ENCODE data around the gene TCERG1. TPM values are rescaled to one million over a fixed set of nuclear protein-coding genes. Genes with fewer than 3 reads are reported as not detected.

TCERG1 gene
- polyA plus RNA-seq, 2 donors, result 24.8 to 40.4 TPM

GRCh38 chr5:146475190-146475780 lies 28.2 kb downstream of the TCERG1 start:
- Histone ChIP-seq H3K4me1 (ENCODE audit: control insufficient read depth in 2 of 2, insufficient read depth in 2 of 2, low read length in 1 of 2) (no peaks in the 10 kb centered on the region), H3K36me3 (ENCODE audit: control insufficient read depth in 2 of 2, insufficient read depth in 2 of 2, low read length in 1 of 2) (peaks cover 2 to 4% of the 10 kb centered on the region in 2 donors), H3K9me3 (ENCODE audit: control insufficient read depth in 2 of 2, insufficient read depth in 1 of 2, low read depth in 1 of 2, low read length in 1 of 2) (no peaks in the 10 kb centered on the region), H3K27me3 (ENCODE audit: control insufficient read depth in 1 of 2, insufficient read depth in 2 of 2, low read length in 2 of 2) (no peaks in the 10 kb centered on the region), H3K4me3 (ENCODE audit: low read depth in 1 of 2, low read length in 2 of 2) (no peak overlapping the region), H3K27ac (ENCODE audit: low read depth in 2 of 2, low read length in 1 of 2) (no peak overlapping the region)
- 76 to 80% methylated on average over 4 of the region's 4 CpGs for whole genome bisulfite sequencing, 2 donors

- no peak overlapping the region for H3K4me3 ChIP-seq (ENCODE audit: low read depth in 1 of 2, low read length in 2 of 2)
- H3K27me3 ChIP-seq (ENCODE audit: control insufficient read depth in 1 of 2, insufficient read depth in 2 of 2, low read length in 2 of 2), result no peaks in the 10 kb centered on the region
- no peak overlapping the region for H3K27ac ChIP-seq (ENCODE audit: low read depth in 2 of 2, low read length in 1 of 2)
- peaks cover 4% of the 10 kb centered on the region in 2 donors for H3K36me3 ChIP-seq (ENCODE audit: control insufficient read depth in 2 of 2, insufficient read depth in 2 of 2, low read length in 1 of 2)
- no peaks in the 10 kb centered on the region for H3K9me3 ChIP-seq (ENCODE audit: control insufficient read depth in 2 of 2, insufficient read depth in 1 of 2, low read depth in 1 of 2, low read length in 1 of 2)
- H3K4me1 ChIP-seq (ENCODE audit: control insufficient read depth in 2 of 2, insufficient read depth in 2 of 2, low read length in 1 of 2), result no peaks in the 10 kb centered on the region
- WGBS, 2 donors, result 96% methylated on average over 1 of the region's 1 CpG
Measured at GRCh38 chr5:146475906-146476305, 28.8 kb downstream of the TCERG1 start.

- WGBS, 2 donors, result 90% methylated on average over 2 of the region's 2 CpGs
- no peak overlapping the region for H3K27ac ChIP-seq (ENCODE audit: low read depth in 2 of 2, low read length in 1 of 2)
- no peaks in the 10 kb centered on the region for H3K9me3 ChIP-seq (ENCODE audit: control insufficient read depth in 2 of 2, insufficient read depth in 1 of 2, low read depth in 1 of 2, low read length in 1 of 2)
- H3K4me3 ChIP-seq (ENCODE audit: low read depth in 1 of 2, low read length in 2 of 2), result no peak overlapping the region
- no peaks in the 10 kb centered on the region for H3K4me1 ChIP-seq (ENCODE audit: control insufficient read depth in 2 of 2, insufficient read depth in 2 of 2, low read length in 1 of 2)
- peaks cover 3 to 5% of the 10 kb centered on the region in 2 donors for H3K36me3 ChIP-seq (ENCODE audit: control insufficient read depth in 2 of 2, insufficient read depth in 2 of 2, low read length in 1 of 2)
- no peaks in the 10 kb centered on the region for H3K27me3 ChIP-seq (ENCODE audit: control insufficient read depth in 1 of 2, insufficient read depth in 2 of 2, low read length in 2 of 2)
Measured at GRCh38 chr5:146482775-146483174, 35.6 kb downstream of the TCERG1 start.

- no peak overlapping the region for H3K27ac ChIP-seq (ENCODE audit: low read depth in 2 of 2, low read length in 1 of 2)
- no peaks in the 10 kb centered on the region for H3K4me1 ChIP-seq (ENCODE audit: control insufficient read depth in 2 of 2, insufficient read depth in 2 of 2, low read length in 1 of 2)
- no peak overlapping the region for H3K4me3 ChIP-seq (ENCODE audit: low read depth in 1 of 2, low read length in 2 of 2)
- no peaks in the 10 kb centered on the region for H3K9me3 ChIP-seq (ENCODE audit: control insufficient read depth in 2 of 2, insufficient read depth in 1 of 2, low read depth in 1 of 2, low read length in 1 of 2)
- H3K36me3 ChIP-seq (ENCODE audit: control insufficient read depth in 2 of 2, insufficient read depth in 2 of 2, low read length in 1 of 2), result peaks cover 3 to 5% of the 10 kb centered on the region in 2 donors
- H3K27me3 ChIP-seq (ENCODE audit: control insufficient read depth in 1 of 2, insufficient read depth in 2 of 2, low read length in 2 of 2), result no peaks in the 10 kb centered on the region
Measured at GRCh38 chr5:146484714-146485391, 37.7 kb downstream of the TCERG1 start.

- no peak overlapping the region for H3K27ac ChIP-seq (ENCODE audit: low read depth in 2 of 2, low read length in 1 of 2)
- no peaks in the 10 kb centered on the region for H3K36me3 ChIP-seq (ENCODE audit: control insufficient read depth in 2 of 2, insufficient read depth in 2 of 2, low read length in 1 of 2)
- no peaks in the 10 kb centered on the region for H3K27me3 ChIP-seq (ENCODE audit: control insufficient read depth in 1 of 2, insufficient read depth in 2 of 2, low read length in 2 of 2)
- no peaks in the 10 kb centered on the region for H3K4me1 ChIP-seq (ENCODE audit: control insufficient read depth in 2 of 2, insufficient read depth in 2 of 2, low read length in 1 of 2)
- H3K4me3 ChIP-seq (ENCODE audit: low read depth in 1 of 2, low read length in 2 of 2), result no peak overlapping the region
- 84 to 86% methylated on average over 3 of the region's 3 CpGs for WGBS, 2 donors
- H3K9me3 ChIP-seq (ENCODE audit: control insufficient read depth in 2 of 2, insufficient read depth in 1 of 2, low read depth in 1 of 2, low read length in 1 of 2), result no peaks in the 10 kb centered on the region
Measured at GRCh38 chr5:146490089-146490843, 43.1 kb downstream of the TCERG1 start.

GRCh38 chr5:146494656-146495055 lies 47.5 kb downstream of the TCERG1 start:
- Histone ChIP-seq H3K36me3 (ENCODE audit: control insufficient read depth in 2 of 2, insufficient read depth in 2 of 2, low read length in 1 of 2) (peaks cover 0 to 3% of the 10 kb centered on the region in 2 donors), H3K4me1 (ENCODE audit: control insufficient read depth in 2 of 2, insufficient read depth in 2 of 2, low read length in 1 of 2) (no peaks in the 10 kb centered on the region), H3K27ac (ENCODE audit: low read depth in 2 of 2, low read length in 1 of 2) (no peak overlapping the region), H3K27me3 (ENCODE audit: control insufficient read depth in 1 of 2, insufficient read depth in 2 of 2, low read length in 2 of 2) (no peaks in the 10 kb centered on the region), H3K4me3 (ENCODE audit: low read depth in 1 of 2, low read length in 2 of 2) (no peak overlapping the region), H3K9me3 (ENCODE audit: control insufficient read depth in 2 of 2, insufficient read depth in 1 of 2, low read depth in 1 of 2, low read length in 1 of 2) (no peaks in the 10 kb centered on the region)
- WGBS, 2 donors, result 75 to 84% methylated on average over 2 of the region's 2 CpGs

GRCh38 chr5:146499680-146500079 lies 52.5 kb downstream of the TCERG1 start:
- WGBS, 2 donors, result 96 to 97% methylated on average over 4 of the region's 4 CpGs
- no peaks in the 10 kb centered on the region for H3K4me1 ChIP-seq (ENCODE audit: control insufficient read depth in 2 of 2, insufficient read depth in 2 of 2, low read length in 1 of 2)
- no peak overlapping the region for H3K4me3 ChIP-seq (ENCODE audit: low read depth in 1 of 2, low read length in 2 of 2)
- no peak overlapping the region for H3K27ac ChIP-seq (ENCODE audit: low read depth in 2 of 2, low read length in 1 of 2)
- no peaks in the 10 kb centered on the region for H3K27me3 ChIP-seq (ENCODE audit: control insufficient read depth in 1 of 2, insufficient read depth in 2 of 2, low read length in 2 of 2)
- no peaks in the 10 kb centered on the region for H3K9me3 ChIP-seq (ENCODE audit: control insufficient read depth in 2 of 2, insufficient read depth in 1 of 2, low read depth in 1 of 2, low read length in 1 of 2)
- peaks cover 5% of the 10 kb centered on the region in 2 donors for H3K36me3 ChIP-seq (ENCODE audit: control insufficient read depth in 2 of 2, insufficient read depth in 2 of 2, low read length in 1 of 2)

GRCh38 chr5:146507428-146507827 lies 60.3 kb downstream of the TCERG1 start:
- no peaks in the 10 kb centered on the region for H3K27me3 ChIP-seq (ENCODE audit: control insufficient read depth in 1 of 2, insufficient read depth in 2 of 2, low read length in 2 of 2)
- peaks cover 5 to 12% of the 10 kb centered on the region in 2 donors for H3K36me3 ChIP-seq (ENCODE audit: control insufficient read depth in 2 of 2, insufficient read depth in 2 of 2, low read length in 1 of 2)
- H3K27ac ChIP-seq (ENCODE audit: low read depth in 2 of 2, low read length in 1 of 2), result no peak overlapping the region
- 89 to 96% methylated on average over 5 of the region's 5 CpGs for WGBS, 2 donors
- H3K4me1 ChIP-seq (ENCODE audit: control insufficient read depth in 2 of 2, insufficient read depth in 2 of 2, low read length in 1 of 2), result no peaks in the 10 kb centered on the region
- no peaks in the 10 kb centered on the region for H3K9me3 ChIP-seq (ENCODE audit: control insufficient read depth in 2 of 2, insufficient read depth in 1 of 2, low read depth in 1 of 2, low read length in 1 of 2)
- H3K4me3 ChIP-seq (ENCODE audit: low read depth in 1 of 2, low read length in 2 of 2), result no peak overlapping the region

GRCh38 chr5:146510559-146511125 lies 63.5 kb downstream of the TCERG1 start:
- H3K27me3 ChIP-seq (ENCODE audit: control insufficient read depth in 1 of 2, insufficient read depth in 2 of 2, low read length in 2 of 2), result no peaks in the 10 kb centered on the region
- WGBS, 2 donors, result 87 to 92% methylated on average over 9 of the region's 9 CpGs
- H3K27ac ChIP-seq (ENCODE audit: low read depth in 2 of 2, low read length in 1 of 2), result no peak overlapping the region
- peaks cover 0 to 4% of the 10 kb centered on the region in 2 donors for H3K36me3 ChIP-seq (ENCODE audit: control insufficient read depth in 2 of 2, insufficient read depth in 2 of 2, low read length in 1 of 2)
- H3K4me1 ChIP-seq (ENCODE audit: control insufficient read depth in 2 of 2, insufficient read depth in 2 of 2, low read length in 1 of 2), result no peaks in the 10 kb centered on the region
- no peaks in the 10 kb centered on the region for H3K9me3 ChIP-seq (ENCODE audit: control insufficient read depth in 2 of 2, insufficient read depth in 1 of 2, low read depth in 1 of 2, low read length in 1 of 2)
- H3K4me3 ChIP-seq (ENCODE audit: low read depth in 1 of 2, low read length in 2 of 2), result no peak overlapping the region

Data from esophagus (tissue), 2 donors.